CD14-positive monocyte (primary cell): ENCODE results near the gene RNF141. TPM values are rescaled to one million over a fixed set of nuclear protein-coding genes. Genes with fewer than 3 reads are reported as not detected.

ENCODE experiments used
- DNase-seq, 3 donors: peaks; one replicate each; pipeline ENCODE4 v3.0.0-alpha.2; 2011 to 2022
- H2AFZ ChIP-seq: 2 replicates; pipeline ENCODE4 v1.6.0; 2012; ENCODE audit warnings: mild to moderate bottlenecking, low read depth, low read length, inconsistent platforms; ENCODE audit not compliant: insufficient read depth, poor library complexity, severe bottlenecking
- H3K27ac ChIP-seq, 2 donors: 1 replicate in 1 of 2; 2 replicates in 1 of 2; pipeline ENCODE4 v1.5.1; 2012 to 2013; ENCODE audit warnings: low read length in 2 of 2, control low read depth in 1 of 2, inconsistent platforms in 1 of 2, low read depth in 1 of 2, mild to moderate bottlenecking in 1 of 2
- H3K27me3 ChIP-seq, 2 donors: one replicate each; pipeline versions ENCODE4 v1.6.0 to v1.6.1; 2011 to 2013; ENCODE audit warnings: low read length in 2 of 2; ENCODE audit not compliant: control insufficient read depth in 2 of 2, insufficient read depth in 2 of 2
- H3K36me3 ChIP-seq, 2 donors: replicated peaks in 1 of 2; 1 replicate in 1 of 2; 2 replicates in 1 of 2; pipeline versions ENCODE4 v1.5.1 to v1.6.1; 2012 to 2013; ENCODE audit warnings: low read length in 2 of 2, control low read depth in 1 of 2, inconsistent platforms in 1 of 2, mild to moderate bottlenecking in 1 of 2; ENCODE audit not compliant: insufficient read depth in 2 of 2, control insufficient read depth in 1 of 2
- H3K4me1 ChIP-seq, 2 donors: 1 replicate in 1 of 2; 2 replicates in 1 of 2; pipeline versions ENCODE4 v1.5.1 to v1.6.1; 2012 to 2013; ENCODE audit warnings: low read length in 2 of 2, control low read depth in 1 of 2, inconsistent platforms in 1 of 2, mild to moderate bottlenecking in 1 of 2, moderate library complexity in 1 of 2; ENCODE audit not compliant: insufficient read depth in 2 of 2, control insufficient read depth in 1 of 2
- H3K4me2 ChIP-seq: replicated peaks from 2 replicates; pipeline ENCODE3; 2012; ENCODE audit warnings: low read length, moderate library complexity, mild to moderate bottlenecking; ENCODE audit not compliant: poor library complexity, severe bottlenecking; ENCODE audit errors: extremely low read depth
- H3K4me3 ChIP-seq, 3 experiments: fragments of 200-600 bp in 1 of 3; sonication (generic) in 1 of 3; replicated peaks in 1 of 3; 1 replicate in 2 of 3; 2 replicates in 1 of 3; pipeline ENCODE4 v1.5.1; 2011 to 2013; ENCODE audit warnings: low read length in 3 of 3, mild to moderate bottlenecking in 3 of 3, control low read depth in 2 of 3, low read depth in 2 of 3, inconsistent platforms in 1 of 3, moderate library complexity in 1 of 3
- H3K79me2 ChIP-seq: 2 replicates; pipeline ENCODE4 v1.6.0; 2012; ENCODE audit warnings: mild to moderate bottlenecking, control low read depth, inconsistent platforms, low read length, moderate library complexity; ENCODE audit not compliant: insufficient read depth
- H3K9ac ChIP-seq: 2 replicates; pipeline ENCODE4 v1.6.0; 2017; ENCODE audit warnings: low read length, mild to moderate bottlenecking; ENCODE audit not compliant: insufficient read depth, poor library complexity, severe bottlenecking
- H3K9me3 ChIP-seq, 2 donors: replicated peaks in 1 of 2; 1 replicate in 1 of 2; 2 replicates in 1 of 2; pipeline versions ENCODE4 v1.5.1 to v1.6.1; 2012 to 2013; ENCODE audit warnings: low read length in 2 of 2, control low read depth in 1 of 2; ENCODE audit not compliant: control insufficient read depth in 1 of 2, insufficient read depth in 1 of 2
- H4K20me1 ChIP-seq: 2 replicates; pipeline ENCODE4 v1.6.0; 2012; ENCODE audit warnings: mild to moderate bottlenecking, low read length, control low read depth, moderate library complexity; ENCODE audit not compliant: insufficient read depth
- H3K27ac Mint-ChIP-seq, 7 donors: one replicate each; pipeline ENCODE4 v1.8.0; 2020; ENCODE audit warnings: mild to moderate bottlenecking in 7 of 7, mixed read lengths in 7 of 7, moderate library complexity in 6 of 7, inconsistent platforms in 2 of 7
- H3K27me3 Mint-ChIP-seq, 3 donors: one replicate each; pipeline ENCODE4 v1.8.0; 2021 to 2022; ENCODE audit warnings: low read depth in 3 of 3, mild to moderate bottlenecking in 3 of 3, mixed read lengths in 3 of 3, moderate library complexity in 3 of 3, inconsistent platforms in 1 of 3
- H3K36me3 Mint-ChIP-seq, 2 donors: one replicate each; pipeline ENCODE4 v1.8.0; 2020; ENCODE audit warnings: mixed read lengths in 2 of 2, inconsistent platforms in 1 of 2, mild to moderate bottlenecking in 1 of 2
- H3K4me1 Mint-ChIP-seq: one replicate; pipeline ENCODE4 v1.8.0; 2020; ENCODE audit warnings: mild to moderate bottlenecking, mixed read lengths
- H3K4me3 Mint-ChIP-seq, 2 donors: one replicate each; pipeline ENCODE4 v1.8.0; 2020; ENCODE audit warnings: mild to moderate bottlenecking in 2 of 2, mixed read lengths in 2 of 2, moderate library complexity in 1 of 2
- H3K9me3 Mint-ChIP-seq, 7 donors: one replicate each; pipeline ENCODE4 v1.8.0; 2020 to 2022; ENCODE audit warnings: mixed read lengths in 7 of 7, mild to moderate bottlenecking in 6 of 7, moderate library complexity in 6 of 7, inconsistent platforms in 2 of 7
- WGBS: methylation state at CpG from one replicate; pipeline ENCODE4 v1.1.5; 2013; ENCODE audit warnings: missing lambda C conversion rate; ENCODE audit not compliant: insufficient coverage; 5-methylcytosine and 5-hydroxymethylcytosine counted together
- intact Hi-C, 2 donors: fragments of 100-400 bp; cut with micrococcal nuclease; formaldehyde crosslinking; loops; one replicate each; pipeline versions ENCODE4 v1.15.0 to v1.15.1; 2023
- polyA plus RNA-seq, 3 donors: library from polyadenylated mRNA; depleted of rRNA in 1 of 3; unstranded in 2 of 3; stranded (reverse) in 1 of 3; fragments of 300-500 nt in 2 of 3; fragments of >200 nt in 1 of 3; fragmentation: Illumina TruSeq in 2 of 3; gene quantifications; 1 replicate in 2 of 3; 2 replicates in 1 of 3; pipeline ENCODE4 v1.2.3, GENCODE V29; 2012 to 2021
- TF ChIP-seq, protein P1 (sequence below): fragments of 200-600 bp; IDR thresholded peaks from one replicate; pipeline ENCODE4 v1.8.0; 2022; ENCODE audit warnings: antibody characterized with exemption, mild to moderate bottlenecking

Gene RNF141
- polyA plus RNA-seq, 3 donors: 19.7 to 114 (median 98.3) TPM

DNA sequence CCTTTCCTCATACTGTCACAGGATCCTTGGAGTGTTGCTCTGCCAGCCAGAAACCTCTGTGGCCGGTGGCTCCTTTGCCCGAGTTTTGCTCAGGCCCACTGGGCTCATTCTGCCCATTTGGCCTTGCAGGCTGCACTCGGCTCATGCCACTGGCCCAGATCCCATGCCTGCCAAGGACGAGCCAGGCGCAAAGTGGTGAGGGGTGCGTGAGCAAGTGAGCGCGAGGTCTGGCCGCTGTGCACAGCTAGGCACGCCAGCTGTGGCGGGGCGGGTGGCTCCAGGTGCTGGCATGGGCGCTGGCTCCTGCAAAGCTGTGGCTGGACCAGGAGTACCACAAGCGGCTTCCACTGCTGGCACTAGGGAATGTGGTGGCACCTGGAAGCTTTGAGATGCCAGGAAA, 2.8 kb upstream of the RNF141 start:
- no peaks in the 10 kb centered on the region for H4K20me1 ChIP-seq
- WGBS: 98% methylated on average over 11 of the region's 14 CpGs
- H3K4me3 ChIP-seq: no peak overlapping the region
- Mint-ChIP-seq H3K27ac (no peak overlapping the region), H3K4me1 (peaks cover 26% of the 10 kb centered on the region), H3K4me3 (no peak overlapping the region), H3K27me3 (peaks cover 0 to 2% (median 0%) of the 10 kb centered on the region in 3 donors), H3K9me3 (peaks cover 7 to 13% (median 10%) of the 10 kb centered on the region in 7 donors), H3K36me3 (no peaks in the 10 kb centered on the region)
- peaks cover 16% of the 10 kb centered on the region for H3K79me2 ChIP-seq
- TF ChIP-seq, protein P1, sequence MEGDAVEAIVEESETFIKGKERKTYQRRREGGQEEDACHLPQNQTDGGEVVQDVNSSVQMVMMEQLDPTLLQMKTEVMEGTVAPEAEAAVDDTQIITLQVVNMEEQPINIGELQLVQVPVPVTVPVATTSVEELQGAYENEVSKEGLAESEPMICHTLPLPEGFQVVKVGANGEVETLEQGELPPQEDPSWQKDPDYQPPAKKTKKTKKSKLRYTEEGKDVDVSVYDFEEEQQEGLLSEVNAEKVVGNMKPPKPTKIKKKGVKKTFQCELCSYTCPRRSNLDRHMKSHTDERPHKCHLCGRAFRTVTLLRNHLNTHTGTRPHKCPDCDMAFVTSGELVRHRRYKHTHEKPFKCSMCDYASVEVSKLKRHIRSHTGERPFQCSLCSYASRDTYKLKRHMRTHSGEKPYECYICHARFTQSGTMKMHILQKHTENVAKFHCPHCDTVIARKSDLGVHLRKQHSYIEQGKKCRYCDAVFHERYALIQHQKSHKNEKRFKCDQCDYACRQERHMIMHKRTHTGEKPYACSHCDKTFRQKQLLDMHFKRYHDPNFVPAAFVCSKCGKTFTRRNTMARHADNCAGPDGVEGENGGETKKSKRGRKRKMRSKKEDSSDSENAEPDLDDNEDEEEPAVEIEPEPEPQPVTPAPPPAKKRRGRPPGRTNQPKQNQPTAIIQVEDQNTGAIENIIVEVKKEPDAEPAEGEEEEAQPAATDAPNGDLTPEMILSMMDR: no peak
- no peaks in the 10 kb centered on the region for H3K36me3 ChIP-seq
- intact Hi-C loops: loop anchor here (5.0 to 10.0 kb wide), 4 partner anchors 39 to 194 kb away; no protein-coding TSS in a partner anchor
- DNase-seq: no peak
- H2AFZ ChIP-seq: no peak overlapping the region
- H3K9ac ChIP-seq: no peak overlapping the region
- H3K4me2 ChIP-seq: no peak overlapping the region
- peaks cover 25 to 36% of the 10 kb centered on the region in 2 donors for H3K4me1 ChIP-seq
- H3K27ac ChIP-seq: no peak overlapping the region
- H3K9me3 ChIP-seq: peaks cover 4 to 12% of the 10 kb centered on the region in 2 donors
- no peaks in the 10 kb centered on the region for H3K27me3 ChIP-seq

- no peak overlapping the region for H3K9ac ChIP-seq
- TF ChIP-seq, protein P1: no peak
- no peaks in the 10 kb centered on the region for H3K36me3 ChIP-seq
- H3K79me2 ChIP-seq: peaks cover 23% of the 10 kb centered on the region
- H3K27ac ChIP-seq: no peak overlapping the region
- H4K20me1 ChIP-seq: no peaks in the 10 kb centered on the region
- no CpG with 5 or more reads among the region's 3 CpGs for WGBS
- no peak for DNase-seq
- intact Hi-C loops: loop anchor here (5.0 to 10.0 kb wide), 4 partner anchors 40 to 195 kb away; no protein-coding TSS in a partner anchor
- Mint-ChIP-seq H3K4me1 (peaks cover 26% of the 10 kb centered on the region), H3K4me3 (no peak overlapping the region), H3K9me3 (peaks cover 7 to 13% (median 10%) of the 10 kb centered on the region in 7 donors), H3K27me3 (peaks cover 0 to 2% (median 0%) of the 10 kb centered on the region in 3 donors), H3K36me3 (no peaks in the 10 kb centered on the region), H3K27ac (no peak overlapping the region)
- H3K27me3 ChIP-seq: no peaks in the 10 kb centered on the region
- peaks cover 4 to 12% of the 10 kb centered on the region in 2 donors for H3K9me3 ChIP-seq
- no peak overlapping the region for H3K4me3 ChIP-seq
- H3K4me1 ChIP-seq: peaks cover 25 to 36% of the 10 kb centered on the region in 2 donors
- H2AFZ ChIP-seq: no peak overlapping the region
- H3K4me2 ChIP-seq: no peak overlapping the region
Measured at GRCh38 chr11:10542776-10543175, 1.8 kb upstream of the RNF141 start.
